GM10266 (cell line): Measurements from ENCODE around the gene UROC1.

Source experiments
- DNase-seq: peaks from one replicate; pipeline ENCODE4 v3.0.0; 2012; ENCODE audit errors: extremely low spot score
- CTCF ChIP-seq: IDR thresholded peaks from 2 replicates; pipeline ENCODE4 v1.5.1; 2012; ENCODE audit warnings: mild to moderate bottlenecking, low read depth; ENCODE audit not compliant: control insufficient read depth, insufficient read depth; ENCODE audit errors: missing control alignments

The UROC1 gene

DNA sequence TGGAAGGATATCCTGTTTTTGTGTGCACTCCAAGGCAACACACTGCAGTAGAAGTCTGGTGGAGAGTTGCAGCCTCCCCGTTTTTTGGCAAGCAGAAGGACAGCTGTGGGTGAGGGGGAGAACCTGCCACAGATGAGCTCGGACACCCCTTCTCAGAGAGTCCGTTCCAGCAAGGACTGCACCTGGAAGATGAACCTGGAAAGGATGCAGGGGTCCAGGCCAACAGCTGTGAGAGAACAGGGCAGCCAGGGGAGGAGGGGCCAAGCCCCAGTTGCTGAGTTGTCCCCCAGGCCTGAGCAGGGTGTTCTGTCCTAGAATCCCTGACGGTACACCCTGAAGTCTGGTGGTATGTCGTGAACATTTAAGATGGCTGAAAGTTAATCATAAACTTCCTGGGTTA, 72.1 kb downstream of the UROC1 start:
- no peak for DNase-seq
- no peak for TF ChIP-seq CTCF

GRCh38 chr3:126442856-126443242, 74.7 kb downstream of the UROC1 start:
- no peak for DNase-seq
- no peak for TF ChIP-seq CTCF

DNA sequence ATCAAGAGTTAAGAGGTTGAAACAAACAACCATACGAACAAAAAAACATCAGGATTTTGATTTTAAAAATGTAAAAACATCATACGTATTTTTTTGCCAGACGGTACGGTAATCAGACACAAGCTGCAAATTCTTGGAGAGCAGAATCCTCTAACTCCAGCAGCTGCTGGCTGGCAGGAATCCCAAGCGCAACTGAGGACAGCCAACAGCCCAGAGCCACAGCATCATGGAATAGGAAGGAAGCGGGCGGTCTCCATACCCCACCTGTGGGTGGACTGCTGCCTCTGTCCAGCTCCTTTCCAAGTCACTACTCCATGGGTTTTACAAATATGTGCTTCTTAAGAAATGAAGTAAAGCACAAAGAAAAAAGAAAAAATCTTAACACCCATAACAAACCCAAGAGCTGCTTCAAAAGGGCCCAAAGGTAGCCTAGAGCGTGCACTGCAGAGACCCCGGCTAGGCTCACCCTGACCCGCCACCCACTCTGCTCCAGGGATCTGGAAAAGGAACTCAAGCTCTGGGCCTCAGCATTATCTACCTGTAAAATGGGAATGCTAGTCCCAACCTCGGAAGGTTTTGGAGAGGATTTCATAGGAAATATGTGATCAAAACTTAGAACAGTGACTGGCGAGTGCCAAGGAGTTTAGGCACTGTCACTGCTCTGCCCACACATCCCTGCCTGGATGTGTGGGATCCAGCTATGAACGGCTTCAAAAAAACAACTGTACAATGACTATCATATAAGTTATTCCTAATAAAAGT, 75.3 kb downstream of the UROC1 start:
- TF ChIP-seq CTCF: no peak
- DNase-seq: no peak

DNA sequence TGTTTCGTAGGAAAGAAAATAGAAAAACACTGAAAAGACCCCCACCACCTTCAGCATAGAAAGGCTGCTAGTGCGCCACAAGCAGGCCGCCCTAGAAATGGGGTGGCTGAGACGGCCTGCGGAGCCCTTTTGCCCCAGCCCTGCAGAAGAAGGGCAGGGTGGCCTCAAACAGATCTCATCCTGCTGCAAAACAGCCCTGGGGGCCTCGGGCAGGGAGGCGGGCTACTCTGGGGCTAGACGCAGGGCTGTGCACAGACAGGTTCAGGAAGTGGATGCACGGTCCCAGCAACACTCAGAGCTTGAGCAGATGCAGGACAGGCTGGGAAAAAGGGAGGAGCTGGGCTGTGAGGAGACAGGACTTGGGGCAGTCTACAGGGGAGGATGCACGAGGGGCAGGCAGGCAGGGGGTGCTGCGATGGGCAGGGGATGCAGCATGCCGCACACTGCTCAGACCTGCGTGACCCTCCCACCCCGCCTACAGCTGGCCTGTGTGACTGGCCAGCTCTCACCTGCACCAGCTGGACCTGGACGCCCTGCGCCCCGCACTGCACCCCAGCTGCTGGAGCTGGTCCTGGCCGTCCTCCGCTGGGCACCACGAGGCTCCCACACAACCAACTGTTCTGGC, 76.2 kb downstream of the UROC1 start:
- TF ChIP-seq CTCF: no peak
- DNase-seq: no peak

DNA sequence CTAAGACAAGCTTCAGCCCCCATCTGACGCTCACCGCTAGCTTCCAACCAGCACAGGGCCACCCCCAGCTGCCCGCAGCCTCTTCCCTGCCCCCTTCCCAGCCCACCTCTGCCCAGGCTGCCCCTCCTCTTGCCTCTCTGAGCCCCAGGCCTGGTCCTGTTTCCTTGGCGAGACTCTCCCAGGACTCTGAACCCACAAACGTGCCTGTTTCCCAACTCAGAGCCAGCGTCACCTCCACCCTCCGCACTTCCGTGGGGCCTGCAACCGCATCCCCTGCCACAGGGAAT, 76.9 kb downstream of the UROC1 start:
- DNase-seq: no peak
- TF ChIP-seq CTCF: no peak

DNA sequence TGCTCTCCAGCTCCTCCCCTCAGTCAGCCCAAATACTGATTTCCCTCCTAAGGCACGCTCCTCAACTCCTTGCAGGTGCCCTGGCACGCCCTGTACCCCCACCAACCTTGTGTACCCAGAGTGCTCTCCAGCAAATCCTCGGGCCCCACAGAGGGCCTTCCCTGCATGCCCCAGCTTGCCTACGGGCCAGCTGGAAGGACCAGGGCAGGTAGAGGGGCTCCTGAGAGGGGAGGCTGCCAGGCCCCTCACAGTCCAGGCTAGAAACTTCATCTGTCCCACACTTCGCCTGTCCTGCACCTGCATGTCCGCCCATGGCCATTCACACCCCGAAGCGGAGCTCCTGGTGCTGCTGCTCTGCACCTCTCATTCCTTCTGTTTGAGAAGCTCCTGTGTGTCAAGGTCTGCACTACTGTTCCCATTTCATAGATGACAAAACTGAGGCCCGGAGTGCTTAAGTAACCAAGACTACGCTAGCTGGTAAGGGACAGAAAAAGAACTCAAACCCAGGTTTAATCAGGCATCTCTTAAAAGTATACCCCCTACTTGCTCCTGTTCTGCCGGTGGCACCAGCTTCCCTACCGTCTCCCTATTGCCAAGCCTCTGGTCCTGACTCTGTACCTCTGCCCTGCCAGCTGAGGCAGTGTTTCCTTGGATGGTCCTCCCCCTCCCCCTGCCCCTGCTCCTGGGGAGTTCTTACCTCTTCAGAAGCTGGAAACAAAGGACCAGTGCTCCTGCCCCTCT, 77.4 kb downstream of the UROC1 start:
- no peak for DNase-seq
- TF ChIP-seq CTCF: no peak
